ENCODE measurements around the gene KANSL1.
A peak's percentile ranks its signal among the peaks of the same experiment; 100 is the strongest.

Gene KANSL1

DNA sequence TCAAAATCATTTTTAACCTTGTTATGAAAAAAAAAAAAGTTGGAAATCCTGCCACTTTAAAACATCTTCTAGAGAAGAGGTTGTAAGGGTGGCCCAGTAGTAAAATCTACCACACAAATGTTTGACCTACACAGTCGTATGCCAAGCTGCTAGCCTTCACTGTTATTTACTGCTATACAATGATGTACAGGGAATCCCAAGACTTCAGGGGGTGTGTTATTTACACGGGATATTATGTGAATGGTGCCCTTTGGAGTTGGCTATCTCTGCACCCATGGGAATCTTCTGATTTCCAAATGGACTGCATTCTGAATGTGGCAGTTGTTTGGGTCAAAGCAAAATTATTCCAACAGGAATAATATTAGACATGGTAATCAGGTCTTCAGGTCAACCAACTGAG is 148.2 kb downstream of the KANSL1 start:
- no peak overlapping the region for H3K4me3 ChIP-seq
- no peak overlapping the region for H3K27ac ChIP-seq
- TF ChIP-seq CTCF (IDR thresholded peaks at IDR 0.05), result no peak
- no peak for DNase-seq (ENCODE audit: low spot score)

- Histone ChIP-seq H3K4me3 (no peak overlapping the region), H3K27ac (peak overlapping the region in 1 of 2 donors; percentile 19)
- TF ChIP-seq CTCF (IDR thresholded peaks at IDR 0.05), result peak; percentile 77
- peak; percentile 82 for DNase-seq (ENCODE audit: low spot score)
Observed at GRCh38 chr17:46044286-46044928, 148.8 kb downstream of the KANSL1 start.

GRCh38 chr17:46043606-46044005 is 149.6 kb downstream of the KANSL1 start:
- Histone ChIP-seq H3K27ac (no peak overlapping the region), H3K4me3 (no peak overlapping the region)
- DNase-seq (ENCODE audit: low spot score), result no peak
- no peak for TF ChIP-seq CTCF (IDR thresholded peaks at IDR 0.05)

- no peak for TF ChIP-seq CTCF (IDR thresholded peaks at IDR 0.05)
- H3K27ac ChIP-seq, result no peak overlapping the region
- DNase-seq (ENCODE audit: low spot score), result no peak
- no peak overlapping the region for H3K4me3 ChIP-seq
Observed at GRCh38 chr17:46042925-46043324, 150.3 kb downstream of the KANSL1 start.

DNA sequence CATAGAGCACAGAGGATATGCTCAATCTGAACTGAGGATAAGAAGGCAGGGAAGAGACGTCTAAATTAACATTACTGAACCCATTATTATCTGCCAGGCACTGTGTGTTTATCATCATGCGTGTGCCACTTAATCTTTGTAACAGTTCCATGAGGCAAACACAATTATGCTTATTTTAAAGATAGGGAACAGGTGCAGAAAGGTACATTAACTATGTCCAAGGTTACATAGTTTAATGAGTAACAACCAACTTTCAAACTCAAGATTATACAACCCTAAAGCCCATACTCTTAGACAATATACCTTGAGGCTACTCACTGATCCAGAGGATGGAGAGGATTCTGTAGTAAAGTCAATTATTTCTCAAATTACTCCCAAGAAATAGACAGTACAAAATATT is 151.0 kb downstream of the KANSL1 start:
- Histone ChIP-seq H3K4me3 (no peak overlapping the region), H3K27ac (no peak overlapping the region)
- DNase-seq (ENCODE audit: low spot score), result no peak
- no peak for TF ChIP-seq CTCF (IDR thresholded peaks at IDR 0.05)

- no peak overlapping the region for H3K27ac ChIP-seq
- DNase-seq (ENCODE audit: low spot score), result no peak
- TF ChIP-seq CTCF (IDR thresholded peaks at IDR 0.05), result no peak
- H3K4me3 ChIP-seq, result no peak overlapping the region
Observed at GRCh38 chr17:46039592-46040186, 153.5 kb downstream of the KANSL1 start.

DNA sequence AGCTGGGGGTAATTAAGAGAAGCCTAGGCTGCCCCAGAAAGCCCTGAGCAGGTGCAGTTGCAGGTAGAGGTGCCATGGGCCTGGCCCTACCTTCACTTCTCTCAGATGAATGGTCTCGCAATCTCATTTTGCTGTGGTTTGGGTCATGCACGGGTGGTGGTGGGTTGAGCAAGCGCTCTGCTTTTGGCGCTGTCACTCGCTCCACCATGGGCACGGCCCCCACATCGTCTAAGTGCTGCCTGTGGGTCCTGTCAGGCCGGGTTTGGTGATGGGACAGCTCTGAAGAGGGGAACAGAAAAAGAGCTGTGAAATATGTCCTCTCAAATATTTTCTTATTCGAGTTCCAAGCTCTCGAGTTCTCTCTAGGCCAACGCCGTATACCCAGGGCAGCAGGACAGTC is 154.3 kb downstream of the KANSL1 start:
- Histone ChIP-seq H3K27ac (no peak overlapping the region), H3K4me3 (no peak overlapping the region)
- no peak for TF ChIP-seq CTCF (IDR thresholded peaks at IDR 0.05)
- no peak for DNase-seq (ENCODE audit: low spot score)

Measured in coronary artery (tissue), 2 donors.